SK-N-SH treated with all-trans-retinoic acid at 6 μM for 48 hours (cell line): ENCODE measurements around the gene DMRTB1.

ENCODE experiments used
- ATAC-seq: fragments of 200-7000 bp; cut with Tn5 transposase; 3 replicates; pipeline ENCODE4 v1.9.1; 2020; ENCODE audit warnings: mild to moderate bottlenecking, moderate library complexity
- ARNTL ChIP-seq: fragments of 450-650 bp; formaldehyde crosslinking; IDR thresholded peaks from 2 replicates; pipeline ENCODE4 v1.5.0; 2020; ENCODE audit warnings: low read depth, mild to moderate bottlenecking, moderate library complexity, borderline replicate concordance
- BACH2 ChIP-seq: fragments of 250-450 bp; sonication (Bioruptor Pico); IDR thresholded peaks from 2 replicates; pipeline ENCODE4 v1.9.0; 2021; ENCODE audit warnings: mild to moderate bottlenecking, borderline replicate concordance
- CSDC2 ChIP-seq: fragments of 250-450 bp; sonication (Bioruptor Pico); IDR thresholded peaks from 2 replicates; pipeline ENCODE4 v1.5.0; 2020; ENCODE audit warnings: mild to moderate bottlenecking, moderate library complexity
- GLIS3 ChIP-seq: fragments of 250-450 bp; sonication (Bioruptor Pico); IDR thresholded peaks from 2 replicates; pipeline ENCODE4 v1.5.0; 2020; ENCODE audit warnings: mild to moderate bottlenecking, moderate library complexity
- OSR1 ChIP-seq: fragments of 250-450 bp; sonication (Bioruptor Pico); IDR thresholded peaks from 2 replicates; pipeline ENCODE4 v1.8.0; 2022; ENCODE audit warnings: moderate library complexity, mild to moderate bottlenecking, inconsistent platforms
- PPARA ChIP-seq: fragments of 250-450 bp; sonication (Bioruptor Pico); IDR thresholded peaks from 2 replicates; pipeline ENCODE4 v1.5.0; 2020; ENCODE audit warnings: mild to moderate bottlenecking, borderline replicate concordance
- RARB ChIP-seq: fragments of 250-450 bp; sonication (Bioruptor Pico); IDR thresholded peaks from 2 replicates; pipeline ENCODE4 v1.8.0; 2021; ENCODE audit warnings: mild to moderate bottlenecking, moderate library complexity
- SNAI2 ChIP-seq: fragments of 250-450 bp; sonication (Bioruptor Pico); IDR thresholded peaks from 2 replicates; pipeline ENCODE4 v1.5.0; 2020; ENCODE audit warnings: mild to moderate bottlenecking, moderate library complexity
- TCF4 ChIP-seq: fragments of 250-450 bp; sonication (Bioruptor Pico); IDR thresholded peaks from 2 replicates; pipeline ENCODE4 v1.8.0; 2021; ENCODE audit warnings: mild to moderate bottlenecking, moderate library complexity, borderline replicate concordance
- TOX ChIP-seq: fragments of 250-450 bp; sonication (Bioruptor Pico); IDR thresholded peaks from 2 replicates; pipeline ENCODE4 v1.8.0; 2021; ENCODE audit warnings: mild to moderate bottlenecking, moderate library complexity, borderline replicate concordance
- ZC3H10 ChIP-seq: fragments of 250-450 bp; sonication (Bioruptor Pico); IDR thresholded peaks from 2 replicates; pipeline ENCODE4 v1.5.1; 2021; ENCODE audit warnings: mild to moderate bottlenecking, moderate library complexity
- ZFP3 ChIP-seq: fragments of 250-450 bp; sonication (Bioruptor Pico); IDR thresholded peaks from 2 replicates; pipeline ENCODE4 v1.5.0; 2020; ENCODE audit warnings: mild to moderate bottlenecking, moderate library complexity
- ZFP30 ChIP-seq: fragments of 450-650 bp; formaldehyde crosslinking; IDR thresholded peaks from 2 replicates; pipeline ENCODE4 v1.5.0; 2022; ENCODE audit warnings: mild to moderate bottlenecking, moderate library complexity
- ZNF565 ChIP-seq: fragments of 450-650 bp; formaldehyde crosslinking; conservative IDR thresholded peaks from 2 replicates; pipeline ENCODE4 v1.5.0; 2020; ENCODE audit warnings: low read depth, mild to moderate bottlenecking, moderate library complexity
- ZNF70 ChIP-seq: fragments of 450-650 bp; formaldehyde crosslinking; IDR thresholded peaks from 2 replicates; pipeline ENCODE4 v1.5.0; 2020; ENCODE audit warnings: mild to moderate bottlenecking, moderate library complexity
- ZNF8 ChIP-seq: fragments of 450-650 bp; formaldehyde crosslinking; IDR thresholded peaks from 2 replicates; pipeline ENCODE4 v1.5.0; 2020; ENCODE audit warnings: mild to moderate bottlenecking, moderate library complexity
- TF ChIP-seq, protein P1 (sequence below): fragments of 250-450 bp; sonication (Bioruptor Pico); IDR thresholded peaks from 2 replicates; pipeline ENCODE4 v1.5.1; 2021; ENCODE audit warnings: mild to moderate bottlenecking, moderate library complexity
- TF ChIP-seq, protein P2 (sequence below): fragments of 250-450 bp; sonication (Bioruptor Pico); IDR thresholded peaks from 2 replicates; pipeline ENCODE4 v1.5.0; 2020; ENCODE audit warnings: mild to moderate bottlenecking, moderate library complexity
- TF ChIP-seq, protein P3 (sequence below): fragments of 250-450 bp; sonication (Bioruptor Pico); IDR thresholded peaks from 2 replicates; pipeline ENCODE4 v1.5.1; 2020; ENCODE audit warnings: low read depth, mild to moderate bottlenecking, moderate library complexity
- TF ChIP-seq, protein P4 (sequence below): fragments of 250-450 bp; sonication (Bioruptor Pico); IDR thresholded peaks from 2 replicates; pipeline ENCODE4 v1.8.0; 2021; ENCODE audit warnings: low read depth, mild to moderate bottlenecking, moderate library complexity, borderline replicate concordance
- TF ChIP-seq, protein P5 (sequence below): fragments of 250-450 bp; sonication (Bioruptor Pico); IDR thresholded peaks from 2 replicates; pipeline ENCODE4 v1.8.0; 2020; ENCODE audit warnings: mild to moderate bottlenecking, moderate library complexity, borderline replicate concordance

Gene DMRTB1

DNA sequence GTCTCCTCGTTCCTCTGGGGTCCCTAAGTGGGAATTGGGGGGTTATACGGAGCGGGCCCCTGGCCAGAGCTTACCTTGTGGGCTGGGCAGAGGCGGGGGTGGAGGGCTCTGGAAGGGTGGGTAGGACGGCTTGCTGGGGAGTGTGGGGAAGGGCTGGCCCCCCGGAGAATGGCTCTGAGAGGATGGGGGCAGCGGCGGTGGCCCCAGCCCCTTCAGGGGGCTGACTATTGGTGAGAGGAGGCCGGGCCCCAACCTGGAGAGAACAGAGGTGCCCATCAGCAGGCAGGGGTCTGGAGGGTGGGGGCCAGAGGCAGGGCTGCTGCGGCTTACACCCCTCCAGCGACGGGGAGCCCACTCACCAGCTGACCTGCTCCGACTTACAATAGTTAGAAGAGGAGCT lies 50.6 kb downstream of the DMRTB1 start (continued):
- TF ChIP-seq, protein P1, sequence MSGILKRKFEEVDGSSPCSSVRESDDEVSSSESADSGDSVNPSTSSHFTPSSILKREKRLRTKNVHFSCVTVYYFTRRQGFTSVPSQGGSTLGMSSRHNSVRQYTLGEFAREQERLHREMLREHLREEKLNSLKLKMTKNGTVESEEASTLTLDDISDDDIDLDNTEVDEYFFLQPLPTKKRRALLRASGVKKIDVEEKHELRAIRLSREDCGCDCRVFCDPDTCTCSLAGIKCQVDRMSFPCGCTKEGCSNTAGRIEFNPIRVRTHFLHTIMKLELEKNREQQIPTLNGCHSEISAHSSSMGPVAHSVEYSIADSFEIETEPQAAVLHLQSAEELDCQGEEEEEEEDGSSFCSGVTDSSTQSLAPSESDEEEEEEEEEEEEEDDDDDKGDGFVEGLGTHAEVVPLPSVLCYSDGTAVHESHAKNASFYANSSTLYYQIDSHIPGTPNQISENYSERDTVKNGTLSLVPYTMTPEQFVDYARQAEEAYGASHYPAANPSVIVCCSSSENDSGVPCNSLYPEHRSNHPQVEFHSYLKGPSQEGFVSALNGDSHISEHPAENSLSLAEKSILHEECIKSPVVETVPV (CRISPR knock-in tag) = no peak
- TF ChIP-seq OSR1 (no peak), TCF4 (CRISPR knock-in tag) (no peak), ZNF565 (no peak), TOX (CRISPR knock-in tag) (no peak), ZFP30 (CRISPR knock-in tag) (no peak), SNAI2 (CRISPR knock-in tag) (no peak), BACH2 (CRISPR knock-in tag) (no peak), GLIS3 (CRISPR knock-in tag) (no peak), PPARA (no peak), ZFP3 (CRISPR knock-in tag) (no peak), ARNTL (no peak)

DNA sequence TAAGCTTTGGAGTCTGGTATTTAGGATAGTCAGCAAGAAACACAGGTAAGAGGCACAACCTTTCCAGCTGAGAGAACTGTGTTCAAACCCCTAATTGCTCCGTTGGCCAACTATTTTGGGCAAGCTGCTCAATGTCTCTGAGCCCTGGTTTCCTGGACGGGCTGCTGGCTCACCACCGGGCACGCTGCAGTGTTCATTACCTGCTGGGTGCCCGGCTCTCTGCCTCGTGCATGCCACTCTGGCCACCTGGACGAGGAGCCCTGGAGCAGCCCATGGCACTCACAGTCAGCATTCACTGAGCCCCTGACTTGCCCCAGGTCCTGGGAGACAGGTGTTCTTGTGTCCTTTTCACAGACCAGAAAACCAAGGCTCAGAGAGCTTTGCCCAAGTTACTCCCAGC lies 51.0 kb downstream of the DMRTB1 start:
- no peak for ATAC-seq
- no peak for TF ChIP-seq BACH2 (CRISPR knock-in tag)
- TF ChIP-seq RARB (CRISPR knock-in tag) = no peak
- TF ChIP-seq SNAI2 (CRISPR knock-in tag) = no peak
- TF ChIP-seq GLIS3 (CRISPR knock-in tag) = no peak
- TF ChIP-seq, protein P1 (CRISPR knock-in tag) = no peak
- TF ChIP-seq, protein P2, sequence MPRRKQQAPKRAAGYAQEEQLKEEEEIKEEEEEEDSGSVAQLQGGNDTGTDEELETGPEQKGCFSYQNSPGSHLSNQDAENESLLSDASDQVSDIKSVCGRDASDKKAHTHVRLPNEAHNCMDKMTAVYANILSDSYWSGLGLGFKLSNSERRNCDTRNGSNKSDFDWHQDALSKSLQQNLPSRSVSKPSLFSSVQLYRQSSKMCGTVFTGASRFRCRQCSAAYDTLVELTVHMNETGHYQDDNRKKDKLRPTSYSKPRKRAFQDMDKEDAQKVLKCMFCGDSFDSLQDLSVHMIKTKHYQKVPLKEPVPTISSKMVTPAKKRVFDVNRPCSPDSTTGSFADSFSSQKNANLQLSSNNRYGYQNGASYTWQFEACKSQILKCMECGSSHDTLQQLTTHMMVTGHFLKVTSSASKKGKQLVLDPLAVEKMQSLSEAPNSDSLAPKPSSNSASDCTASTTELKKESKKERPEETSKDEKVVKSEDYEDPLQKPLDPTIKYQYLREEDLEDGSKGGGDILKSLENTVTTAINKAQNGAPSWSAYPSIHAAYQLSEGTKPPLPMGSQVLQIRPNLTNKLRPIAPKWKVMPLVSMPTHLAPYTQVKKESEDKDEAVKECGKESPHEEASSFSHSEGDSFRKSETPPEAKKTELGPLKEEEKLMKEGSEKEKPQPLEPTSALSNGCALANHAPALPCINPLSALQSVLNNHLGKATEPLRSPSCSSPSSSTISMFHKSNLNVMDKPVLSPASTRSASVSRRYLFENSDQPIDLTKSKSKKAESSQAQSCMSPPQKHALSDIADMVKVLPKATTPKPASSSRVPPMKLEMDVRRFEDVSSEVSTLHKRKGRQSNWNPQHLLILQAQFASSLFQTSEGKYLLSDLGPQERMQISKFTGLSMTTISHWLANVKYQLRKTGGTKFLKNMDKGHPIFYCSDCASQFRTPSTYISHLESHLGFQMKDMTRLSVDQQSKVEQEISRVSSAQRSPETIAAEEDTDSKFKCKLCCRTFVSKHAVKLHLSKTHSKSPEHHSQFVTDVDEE (CRISPR knock-in tag) = no peak
- TF ChIP-seq, protein P3, sequence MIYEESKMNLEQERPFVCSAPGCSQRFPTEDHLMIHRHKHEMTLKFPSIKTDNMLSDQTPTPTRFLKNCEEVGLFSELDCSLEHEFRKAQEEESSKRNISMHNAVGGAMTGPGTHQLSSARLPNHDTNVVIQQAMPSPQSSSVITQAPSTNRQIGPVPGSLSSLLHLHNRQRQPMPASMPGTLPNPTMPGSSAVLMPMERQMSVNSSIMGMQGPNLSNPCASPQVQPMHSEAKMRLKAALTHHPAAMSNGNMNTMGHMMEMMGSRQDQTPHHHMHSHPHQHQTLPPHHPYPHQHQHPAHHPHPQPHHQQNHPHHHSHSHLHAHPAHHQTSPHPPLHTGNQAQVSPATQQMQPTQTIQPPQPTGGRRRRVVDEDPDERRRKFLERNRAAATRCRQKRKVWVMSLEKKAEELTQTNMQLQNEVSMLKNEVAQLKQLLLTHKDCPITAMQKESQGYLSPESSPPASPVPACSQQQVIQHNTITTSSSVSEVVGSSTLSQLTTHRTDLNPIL (CRISPR knock-in tag) = no peak
- TF ChIP-seq PPARA = no peak
- TF ChIP-seq ZNF8 (CRISPR knock-in tag) = no peak
- TF ChIP-seq, protein P4, sequence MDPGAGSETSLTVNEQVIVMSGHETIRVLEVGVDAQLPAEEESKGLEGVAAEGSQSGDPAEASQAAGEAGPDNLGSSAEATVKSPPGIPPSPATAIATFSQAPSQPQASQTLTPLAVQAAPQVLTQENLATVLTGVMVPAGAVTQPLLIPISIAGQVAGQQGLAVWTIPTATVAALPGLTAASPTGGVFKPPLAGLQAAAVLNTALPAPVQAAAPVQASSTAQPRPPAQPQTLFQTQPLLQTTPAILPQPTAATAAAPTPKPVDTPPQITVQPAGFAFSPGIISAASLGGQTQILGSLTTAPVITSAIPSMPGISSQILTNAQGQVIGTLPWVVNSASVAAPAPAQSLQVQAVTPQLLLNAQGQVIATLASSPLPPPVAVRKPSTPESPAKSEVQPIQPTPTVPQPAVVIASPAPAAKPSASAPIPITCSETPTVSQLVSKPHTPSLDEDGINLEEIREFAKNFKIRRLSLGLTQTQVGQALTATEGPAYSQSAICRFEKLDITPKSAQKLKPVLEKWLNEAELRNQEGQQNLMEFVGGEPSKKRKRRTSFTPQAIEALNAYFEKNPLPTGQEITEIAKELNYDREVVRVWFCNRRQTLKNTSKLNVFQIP = no peak
- TF ChIP-seq ARNTL = no peak
- TF ChIP-seq TCF4 (CRISPR knock-in tag) = no peak
- no peak for TF ChIP-seq CSDC2
- no peak for TF ChIP-seq TOX (CRISPR knock-in tag)
- TF ChIP-seq, protein P5, sequence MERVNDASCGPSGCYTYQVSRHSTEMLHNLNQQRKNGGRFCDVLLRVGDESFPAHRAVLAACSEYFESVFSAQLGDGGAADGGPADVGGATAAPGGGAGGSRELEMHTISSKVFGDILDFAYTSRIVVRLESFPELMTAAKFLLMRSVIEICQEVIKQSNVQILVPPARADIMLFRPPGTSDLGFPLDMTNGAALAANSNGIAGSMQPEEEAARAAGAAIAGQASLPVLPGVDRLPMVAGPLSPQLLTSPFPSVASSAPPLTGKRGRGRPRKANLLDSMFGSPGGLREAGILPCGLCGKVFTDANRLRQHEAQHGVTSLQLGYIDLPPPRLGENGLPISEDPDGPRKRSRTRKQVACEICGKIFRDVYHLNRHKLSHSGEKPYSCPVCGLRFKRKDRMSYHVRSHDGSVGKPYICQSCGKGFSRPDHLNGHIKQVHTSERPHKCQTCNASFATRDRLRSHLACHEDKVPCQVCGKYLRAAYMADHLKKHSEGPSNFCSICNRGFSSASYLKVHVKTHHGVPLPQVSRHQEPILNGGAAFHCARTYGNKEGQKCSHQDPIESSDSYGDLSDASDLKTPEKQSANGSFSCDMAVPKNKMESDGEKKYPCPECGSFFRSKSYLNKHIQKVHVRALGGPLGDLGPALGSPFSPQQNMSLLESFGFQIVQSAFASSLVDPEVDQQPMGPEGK (CRISPR knock-in tag) = no peak
- no peak for TF ChIP-seq ZFP30 (CRISPR knock-in tag)
- TF ChIP-seq ZFP3 (CRISPR knock-in tag) = no peak
- TF ChIP-seq ZC3H10 = no peak
- no peak for TF ChIP-seq ZNF70
- TF ChIP-seq OSR1 = no peak
